Effector memory CD8-positive, alpha-beta T cell (primary cell): ENCODE results near the gene OPCML.

Experiments used
- ATAC-seq: fragments of 150-1000 bp; cut with Tn5 transposase; replicated peaks from 2 replicates; pipeline ENCODE4 v1.10.0; 2021; ENCODE audit warnings: mild to moderate bottlenecking, moderate library complexity
- DNase-seq, 3 experiments: peaks; one replicate each; pipeline ENCODE4 v3.0.0; 2021
- H3K27ac Mint-ChIP-seq, 2 donors: one replicate each; pipeline ENCODE4 v1.8.0; 2022; ENCODE audit warnings: mild to moderate bottlenecking in 2 of 2, mixed read lengths in 2 of 2, moderate library complexity in 2 of 2
- H3K27me3 Mint-ChIP-seq, 2 donors: one replicate each; pipeline ENCODE4 v1.8.0; 2022; ENCODE audit warnings: mixed read lengths in 2 of 2
- H3K36me3 Mint-ChIP-seq: one replicate; pipeline ENCODE4 v1.8.0; 2022; ENCODE audit warnings: mild to moderate bottlenecking, moderate library complexity, mixed read lengths; ENCODE audit not compliant: insufficient read depth
- H3K4me1 Mint-ChIP-seq, 2 donors: one replicate each; pipeline ENCODE4 v1.8.0; 2022; ENCODE audit warnings: low read depth in 2 of 2, mixed read lengths in 2 of 2
- H3K4me3 Mint-ChIP-seq, 2 donors: one replicate each; pipeline ENCODE4 v1.8.0; 2022; ENCODE audit warnings: mild to moderate bottlenecking in 2 of 2, mixed read lengths in 2 of 2, moderate library complexity in 2 of 2
- H3K9me3 Mint-ChIP-seq, 2 donors: one replicate each; pipeline ENCODE4 v1.8.0; 2022; ENCODE audit warnings: mixed read lengths in 2 of 2

OPCML gene

GRCh38 chr11:133553885-133554740, 21.8 kb upstream of the OPCML start:
- no peak for DNase-seq
- ATAC-seq, result no peak
- no peaks in the 10 kb centered on the region for H3K4me1 Mint-ChIP-seq
- H3K4me3 Mint-ChIP-seq, result no peak overlapping the region
- H3K36me3 Mint-ChIP-seq, result no peaks in the 10 kb centered on the region
- no peaks in the 10 kb centered on the region for H3K27me3 Mint-ChIP-seq
- H3K9me3 Mint-ChIP-seq, result peaks cover 6 to 9% of the 10 kb centered on the region in 2 donors
- no peak overlapping the region for H3K27ac Mint-ChIP-seq

- no peaks in the 10 kb centered on the region for H3K36me3 Mint-ChIP-seq
- no peak overlapping the region for H3K4me3 Mint-ChIP-seq
- ATAC-seq (no peak), DNase-seq (no peak)
- no peak overlapping the region for H3K27ac Mint-ChIP-seq
- no peaks in the 10 kb centered on the region for H3K27me3 Mint-ChIP-seq
- no peaks in the 10 kb centered on the region for H3K4me1 Mint-ChIP-seq
- H3K9me3 Mint-ChIP-seq, result peaks cover 6 to 9% of the 10 kb centered on the region in 2 donors
Measured at GRCh38 chr11:133552938-133553337, 20.6 kb upstream of the OPCML start.

GRCh38 chr11:133551064-133551463, 18.8 kb upstream of the OPCML start:
- DNase-seq, result no peak
- Mint-ChIP-seq H3K4me1 (no peaks in the 10 kb centered on the region), H3K27me3 (no peaks in the 10 kb centered on the region), H3K9me3 (peaks cover 6% of the 10 kb centered on the region in 2 donors), H3K4me3 (no peak overlapping the region), H3K27ac (no peak overlapping the region), H3K36me3 (no peaks in the 10 kb centered on the region)
- ATAC-seq, result no peak

- Mint-ChIP-seq H3K27me3 (no peaks in the 10 kb centered on the region), H3K9me3 (peaks cover 0 to 6% of the 10 kb centered on the region in 2 donors)
Measured at GRCh38 chr11:133549826-133550225, 17.5 kb upstream of the OPCML start.

GRCh38 chr11:133548641-133549040, 16.3 kb upstream of the OPCML start:
- DNase-seq (no peak), ATAC-seq (no peak)
- Mint-ChIP-seq H3K27ac (no peak overlapping the region), H3K9me3 (peaks cover 0 to 3% of the 10 kb centered on the region in 2 donors), H3K36me3 (no peaks in the 10 kb centered on the region), H3K4me1 (no peaks in the 10 kb centered on the region), H3K4me3 (no peak overlapping the region), H3K27me3 (no peaks in the 10 kb centered on the region)

More at GRCh38 chr11:133549826-133550225, 17.5 kb upstream of the OPCML start:
- H3K4me1 Mint-ChIP-seq, result no peaks in the 10 kb centered on the region
- no peaks in the 10 kb centered on the region for H3K36me3 Mint-ChIP-seq
- DNase-seq (no peak), ATAC-seq (no peak)
- H3K4me3 Mint-ChIP-seq, result no peak overlapping the region
- H3K27ac Mint-ChIP-seq, result no peak overlapping the region

- H3K27me3 Mint-ChIP-seq, result no peaks in the 10 kb centered on the region
- no peaks in the 10 kb centered on the region for H3K4me1 Mint-ChIP-seq
- H3K4me3 Mint-ChIP-seq, result no peak overlapping the region
- DNase-seq (no peak), ATAC-seq (no peak)
- H3K9me3 Mint-ChIP-seq, result peaks cover 0 to 1% of the 10 kb centered on the region in 2 donors
- no peaks in the 10 kb centered on the region for H3K36me3 Mint-ChIP-seq
- H3K27ac Mint-ChIP-seq, result no peak overlapping the region
Measured at GRCh38 chr11:133547808-133548494, 15.7 kb upstream of the OPCML start.

GRCh38 chr11:133545199-133545803, 13.0 kb upstream of the OPCML start:
- ATAC-seq (no peak), DNase-seq (no peak)
- H3K4me3 Mint-ChIP-seq, result no peak overlapping the region
- peaks cover 0 to 1% of the 10 kb centered on the region in 2 donors for H3K9me3 Mint-ChIP-seq
- H3K4me1 Mint-ChIP-seq, result no peaks in the 10 kb centered on the region
- no peak overlapping the region for H3K27ac Mint-ChIP-seq
- H3K36me3 Mint-ChIP-seq, result no peaks in the 10 kb centered on the region
- no peaks in the 10 kb centered on the region for H3K27me3 Mint-ChIP-seq

GRCh38 chr11:133541720-133542095, 9.4 kb upstream of the OPCML start:
- Mint-ChIP-seq H3K36me3 (no peaks in the 10 kb centered on the region), H3K27me3 (no peaks in the 10 kb centered on the region), H3K27ac (no peak overlapping the region), H3K4me1 (no peaks in the 10 kb centered on the region), H3K4me3 (no peak overlapping the region), H3K9me3 (peaks cover 0 to 2% of the 10 kb centered on the region in 2 donors)
- no peak for DNase-seq
- ATAC-seq, result no peak

GRCh38 chr11:133541021-133541719, 8.9 kb upstream of the OPCML start:
- H3K36me3 Mint-ChIP-seq, result no peaks in the 10 kb centered on the region
- H3K9me3 Mint-ChIP-seq, result peaks cover 0 to 2% of the 10 kb centered on the region in 2 donors
- H3K4me3 Mint-ChIP-seq, result no peak overlapping the region
- no peaks in the 10 kb centered on the region for H3K27me3 Mint-ChIP-seq
- no peak for DNase-seq
- ATAC-seq, result no peak
- H3K4me1 Mint-ChIP-seq, result no peaks in the 10 kb centered on the region
- no peak overlapping the region for H3K27ac Mint-ChIP-seq

- ATAC-seq (no peak), DNase-seq (no peak)
- H3K36me3 Mint-ChIP-seq, result no peaks in the 10 kb centered on the region
- H3K4me3 Mint-ChIP-seq, result no peak overlapping the region
- H3K27ac Mint-ChIP-seq, result no peak overlapping the region
- peaks cover 17 to 23% of the 10 kb centered on the region in 2 donors for H3K27me3 Mint-ChIP-seq
- peaks cover 0 to 4% of the 10 kb centered on the region in 2 donors for H3K4me1 Mint-ChIP-seq
- H3K9me3 Mint-ChIP-seq, result peaks cover 0 to 2% of the 10 kb centered on the region in 2 donors
Measured at GRCh38 chr11:133536198-133536597, 3.9 kb upstream of the OPCML start.

- no peaks in the 10 kb centered on the region for H3K36me3 Mint-ChIP-seq
- no peak for DNase-seq
- peaks cover 0 to 4% of the 10 kb centered on the region in 2 donors for H3K4me1 Mint-ChIP-seq
- H3K27me3 Mint-ChIP-seq, result peaks cover 34 to 53% of the 10 kb centered on the region in 2 donors
- no peak for ATAC-seq
- H3K9me3 Mint-ChIP-seq, result peaks cover 0 to 1% of the 10 kb centered on the region in 2 donors
- no peak overlapping the region for H3K27ac Mint-ChIP-seq
- H3K4me3 Mint-ChIP-seq, result no peak overlapping the region
Measured at GRCh38 chr11:133533205-133533604, 904 bp upstream of the OPCML start.

- no peak overlapping the region for H3K4me3 Mint-ChIP-seq
- no peak overlapping the region for H3K27ac Mint-ChIP-seq
- peaks cover 0 to 1% of the 10 kb centered on the region in 2 donors for H3K9me3 Mint-ChIP-seq
- no peaks in the 10 kb centered on the region for H3K36me3 Mint-ChIP-seq
- DNase-seq (no peak), ATAC-seq (no peak)
- H3K4me1 Mint-ChIP-seq, result peaks cover 0 to 4% of the 10 kb centered on the region in 2 donors
- H3K27me3 Mint-ChIP-seq, result peaks cover 34 to 55% of the 10 kb centered on the region in 2 donors
Measured at GRCh38 chr11:133531458-133531857, 843 bp downstream of the OPCML start.

- no peak for ATAC-seq
- no peak for DNase-seq
- Mint-ChIP-seq H3K36me3 (no peaks in the 10 kb centered on the region), H3K27ac (no peak overlapping the region), H3K9me3 (peaks cover 0 to 1% of the 10 kb centered on the region in 2 donors), H3K4me1 (peaks cover 0 to 4% of the 10 kb centered on the region in 2 donors), H3K4me3 (no peak overlapping the region), H3K27me3 (peaks cover 34 to 55% of the 10 kb centered on the region in 2 donors)
Measured at GRCh38 chr11:133530501-133530835, 1.8 kb downstream of the OPCML start.
